Ovary (tissue), 3 donors: ENCODE measurements around the gene CDX1.

ENCODE experiments used
- CTCF ChIP-seq, 3 donors: fragments of 450-650 bp in 2 of 3; fragments of 200-600 bp in 1 of 3; IDR thresholded peaks; one replicate each; pipeline versions ENCODE4 v1.5.1 to v1.8.0; 2016 to 2022; ENCODE audit warnings: antibody characterized with exemption in 3 of 3, mild to moderate bottlenecking in 1 of 3
- EP300 ChIP-seq: sonication (generic); formaldehyde crosslinking; IDR thresholded peaks from one replicate; pipeline ENCODE4 v1.6.1; 2017; ENCODE audit warnings: antibody characterized with exemption
- POLR2A ChIP-seq: fragments of 450-650 bp; IDR thresholded peaks from one replicate; pipeline ENCODE4 v1.6.1; 2017; ENCODE audit warnings: antibody characterized with exemption, mild to moderate bottlenecking, moderate library complexity
- donor health status: DM: no; HTN: no; CAD: no.

DNA sequence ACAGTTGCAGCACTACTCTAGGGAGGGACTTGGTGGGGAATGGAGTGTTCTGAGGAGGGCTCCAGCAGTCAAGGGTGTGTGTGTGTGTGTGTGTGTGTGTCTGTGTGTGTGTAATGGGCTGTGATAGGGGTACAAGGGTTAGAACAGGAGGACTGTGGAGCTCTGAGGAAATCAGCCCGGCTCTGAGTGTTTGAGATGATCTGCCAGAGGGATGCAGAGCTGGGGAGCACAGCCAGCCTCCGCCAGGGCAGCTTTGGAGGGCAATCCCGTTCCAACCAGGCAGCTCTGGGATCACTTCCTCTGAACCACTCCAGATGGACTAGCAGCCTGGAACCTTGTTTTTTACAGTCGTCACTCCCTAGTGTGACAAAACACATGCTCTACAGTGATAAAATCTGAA is 20.3 kb downstream of the CDX1 start:
- TF ChIP-seq CTCF (IDR thresholded peaks at IDR 0.05), result no peak
- TF ChIP-seq POLR2A, result no peak
- TF ChIP-seq EP300, result no peak
